ENCODE results near the gene PADI6. TPM values are rescaled to one million over a fixed set of nuclear protein-coding genes. Genes with fewer than 3 reads are reported as not detected.
A peak's percentile ranks its signal among the peaks of the same experiment; 100 is the strongest.
"Not testable (repeated sequence)": the region's sequence is repeated elsewhere in the genome, so short reads cannot be mapped to it uniquely, and the experiment has no call there.

PADI6 gene
- total and polyA plus RNA-seq, 8 donors, result not detected

GRCh38 chr1:17403081-17403480, 31.1 kb downstream of the PADI6 start:
- no peak for TF ChIP-seq CTCF (IDR thresholded peaks at IDR 0.05)
- no peaks in the 10 kb centered on the region for H3K4me1 ChIP-seq
- H3K27me3 ChIP-seq, result no peaks in the 10 kb centered on the region
- no peaks in the 10 kb centered on the region for H3K36me3 ChIP-seq
- 34 to 42% methylated on average over 3 of the region's 3 CpGs for WGBS, 2 donors
- FAIRE-seq (no peak), ATAC-seq (no peak), DNase-seq (no peak)
- H3K27ac ChIP-seq, result no peak overlapping the region
- intact Hi-C loops (cut with DNase I), result no loop called here
- H3K4me3 ChIP-seq, result no peak overlapping the region
- no peaks in the 10 kb centered on the region for H3K9me3 ChIP-seq

- Histone ChIP-seq H3K27ac (no peak overlapping the region), H3K4me1 (no peaks in the 10 kb centered on the region), H3K27me3 (no peaks in the 10 kb centered on the region), H3K4me3 (no peak overlapping the region), H3K9me3 (no peaks in the 10 kb centered on the region), H3K36me3 (peaks cover 0 to 6% (median 0%) of the 10 kb centered on the region in 3 donors)
- intact Hi-C loops (cut with DNase I), result no loop called here
- ATAC-seq (no peak), DNase-seq (no peak), FAIRE-seq (no peak)
- TF ChIP-seq CTCF (IDR thresholded peaks at IDR 0.05), result no peak
- WGBS, 2 donors, result 57 to 59% methylated on average over 15 of the region's 15 CpGs
These were observed 32.2 kb downstream of the PADI6 start for GRCh38 chr1:17404034-17404684.

- Histone ChIP-seq H3K27ac (no peak overlapping the region), H3K27me3 (no peaks in the 10 kb centered on the region), H3K9me3 (no peaks in the 10 kb centered on the region), H3K4me1 (no peaks in the 10 kb centered on the region), H3K36me3 (peaks cover 0 to 12% (median under 1%) of the 10 kb centered on the region in 3 donors), H3K4me3 (no peak overlapping the region)
- no peak for ATAC-seq
- no peak for TF ChIP-seq CTCF (IDR thresholded peaks at IDR 0.05)
- intact Hi-C loops (cut with DNase I), result no loop called here
- 60 to 63% methylated on average over 6 of the region's 6 CpGs for WGBS, 2 donors
- no peak for FAIRE-seq
- DNase-seq, result no peak
These were observed 32.8 kb downstream of the PADI6 start for GRCh38 chr1:17404820-17405219.

- no peak for FAIRE-seq
- 46 to 52% methylated on average over 13 to 15 of the region's 15 CpGs for WGBS, 2 donors
- DNase-seq, result peak in 5 of 6 donors; percentile 17 to 84 (median 65)
- H3K36me3 ChIP-seq, result peaks cover 2 to 23% (median 3%) of the 10 kb centered on the region in 3 donors
- H3K9me3 ChIP-seq, result no peaks in the 10 kb centered on the region
- H3K4me3 ChIP-seq, result no peak overlapping the region
- intact Hi-C loops (cut with DNase I), result no loop called here
- no peaks in the 10 kb centered on the region for H3K27me3 ChIP-seq
- no peaks in the 10 kb centered on the region for H3K4me1 ChIP-seq
- peak; percentile 79 to 94 (median 91) for ATAC-seq
- peak; percentile 54 to 75 (median 60) for TF ChIP-seq CTCF (IDR thresholded peaks at IDR 0.05)
- no peak overlapping the region for H3K27ac ChIP-seq
These were observed 34.1 kb downstream of the PADI6 start for GRCh38 chr1:17405898-17406759.

- intact Hi-C loops (cut with DNase I); H3K27ac ChIP-seq; ATAC-seq: not testable (repeated sequence)
These were observed 34.9 kb downstream of the PADI6 start for GRCh38 chr1:17406760-17407475.

DNA sequence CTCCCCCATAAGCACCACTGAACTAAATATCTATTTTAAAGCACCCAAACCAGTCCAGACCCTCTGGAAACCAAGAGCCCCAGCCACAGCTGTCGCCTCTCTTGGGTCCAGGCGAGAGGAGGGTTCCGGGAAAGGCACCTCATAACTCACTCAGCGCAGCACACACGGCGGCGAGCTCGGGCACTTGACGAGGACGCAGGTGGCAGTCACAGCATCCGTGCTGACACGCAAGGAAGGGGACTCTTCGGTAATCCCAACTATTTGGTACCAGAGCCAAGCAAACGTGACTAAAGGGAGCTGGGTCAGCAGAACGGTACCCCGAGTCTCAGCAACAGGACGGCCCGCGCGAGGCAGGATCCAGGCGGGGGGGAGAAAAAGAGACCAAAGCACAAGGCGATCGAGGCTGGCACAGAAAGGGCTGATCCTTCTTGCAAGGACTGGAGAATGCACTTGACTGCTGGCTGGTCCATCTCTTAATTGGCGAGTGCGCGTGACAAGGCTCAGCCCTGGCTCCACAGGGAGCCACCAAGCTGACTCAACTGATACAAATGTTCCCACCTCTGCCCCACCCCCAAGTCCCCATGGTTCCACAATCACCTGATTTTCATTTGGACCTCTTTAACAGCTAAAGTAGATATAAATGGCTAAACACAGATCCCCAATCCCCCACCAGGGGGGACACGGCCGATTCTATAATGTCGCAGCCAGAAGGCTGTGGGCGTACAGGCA, 36.0 kb downstream of the PADI6 start:
- H3K36me3 ChIP-seq, result peaks cover 6 to 40% (median 9%) of the 10 kb centered on the region in 3 donors
- H3K4me1 ChIP-seq; H3K27ac ChIP-seq; intact Hi-C loops (cut with DNase I); H3K9me3 ChIP-seq; DNase-seq; ATAC-seq; H3K4me3 ChIP-seq; H3K27me3 ChIP-seq; FAIRE-seq: not testable (repeated sequence)
- 93 to 94% methylated on average over 23 to 30 of the region's 30 CpGs for WGBS, 2 donors

More at GRCh38 chr1:17406760-17407475, 34.9 kb downstream of the PADI6 start:
- not testable (repeated sequence) for H3K27me3 ChIP-seq, H3K4me3 ChIP-seq, DNase-seq, H3K4me1 ChIP-seq, H3K9me3 ChIP-seq, FAIRE-seq
- 60 to 65% methylated on average over 16 of the region's 16 CpGs for WGBS, 2 donors
- H3K36me3 ChIP-seq, result peaks cover 2 to 31% (median 8%) of the 10 kb centered on the region in 3 donors

Measured in pancreas (tissue), 10 donors.